Amniotic epithelial cell (primary cell): Measurements from ENCODE around the gene SYT5.
"Not testable (repeated sequence)": the region's sequence is repeated elsewhere in the genome, so short reads cannot be mapped to it uniquely, and the experiment has no call there.

ENCODE experiments used
- DNase-seq: peaks from one replicate; pipeline ENCODE4 v3.0.0-alpha.2; 2010; ENCODE audit warnings: low read depth

Gene SYT5

DNA sequence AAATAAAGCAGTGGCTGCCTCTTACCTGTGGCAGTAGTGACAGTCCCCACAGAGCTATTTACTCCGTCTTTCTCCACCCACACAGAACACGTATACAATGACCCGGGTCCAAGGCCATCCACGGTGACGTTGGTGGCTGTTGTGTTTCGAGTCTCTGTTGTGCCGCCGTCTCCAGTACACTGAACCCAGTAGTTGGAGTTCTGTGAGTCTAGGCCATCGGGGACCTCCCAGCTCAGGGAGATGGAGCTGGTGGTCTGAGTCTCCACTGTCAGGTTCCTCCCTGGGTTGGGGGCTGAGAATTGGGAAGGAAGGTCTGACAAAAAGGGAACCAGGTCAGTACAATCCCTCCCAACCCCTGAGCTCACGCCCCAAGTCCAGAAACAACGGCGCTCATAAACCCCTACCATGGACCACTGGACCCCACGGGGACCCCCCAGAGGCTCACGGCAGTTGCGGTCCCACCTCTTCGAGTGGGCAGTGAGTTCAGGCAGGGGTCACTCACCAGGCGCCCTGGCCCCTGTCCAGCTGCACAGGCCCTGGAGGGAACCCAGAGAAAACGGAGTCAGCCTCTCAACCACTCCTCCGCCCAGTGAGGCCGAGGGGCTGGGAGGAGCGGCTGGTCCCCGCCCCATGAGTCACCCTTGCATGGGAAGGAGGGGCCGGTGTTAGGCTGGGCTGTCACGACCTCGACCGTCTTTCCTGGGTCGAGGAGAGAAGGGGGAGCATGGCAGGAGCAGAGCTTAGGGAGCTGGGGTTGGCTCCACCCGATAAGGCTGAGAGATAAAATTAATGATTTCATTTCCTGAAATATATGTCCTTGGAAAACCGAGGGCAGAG lies 26.8 kb upstream of the SYT5 start:
- peak; percentile 98 for DNase-seq

DNA sequence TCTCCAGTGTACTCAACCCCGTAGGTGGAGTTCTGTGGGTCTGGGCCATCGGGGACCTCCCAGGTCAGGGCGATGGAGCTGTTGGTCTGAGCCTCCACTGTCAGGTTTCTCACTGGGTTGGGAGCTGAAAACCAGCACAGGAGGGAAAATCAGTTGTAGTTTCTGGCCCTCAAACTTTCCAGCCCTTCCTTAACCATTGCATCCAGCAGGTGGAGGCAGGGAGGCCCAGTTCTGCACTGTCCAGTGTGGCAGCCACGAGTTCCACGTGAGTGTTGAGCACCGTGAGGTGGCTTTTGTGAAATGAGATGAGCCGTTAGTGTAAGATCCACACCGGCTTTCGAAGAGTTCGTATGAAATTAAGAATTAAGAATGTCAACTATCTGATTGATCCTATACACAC lies 22.1 kb upstream of the SYT5 start:
- not testable (repeated sequence) for DNase-seq

GRCh38 chr19:55199620-55200204 lies 19.6 kb upstream of the SYT5 start:
- DNase-seq = no peak

DNA sequence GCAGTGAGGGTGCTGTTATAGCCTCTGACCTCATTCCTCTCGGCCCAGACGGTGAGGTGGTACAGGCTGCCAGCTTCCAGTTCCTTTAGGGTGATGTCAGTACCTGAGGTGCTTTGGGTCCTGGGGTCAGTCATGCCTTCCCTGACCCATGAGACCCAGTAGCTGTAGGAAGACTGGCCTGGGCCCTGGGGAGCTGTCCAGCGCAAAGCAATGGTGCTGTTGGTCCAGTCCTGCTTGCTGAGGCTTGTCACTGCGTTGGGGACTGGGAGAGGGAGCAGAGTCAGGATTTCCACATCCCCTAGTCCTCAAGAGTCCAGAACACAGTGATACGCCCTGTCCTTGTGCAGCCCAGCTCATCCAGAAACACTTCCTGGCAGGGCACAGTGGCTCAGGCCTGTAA lies 18.6 kb upstream of the SYT5 start:
- DNase-seq = no peak

DNA sequence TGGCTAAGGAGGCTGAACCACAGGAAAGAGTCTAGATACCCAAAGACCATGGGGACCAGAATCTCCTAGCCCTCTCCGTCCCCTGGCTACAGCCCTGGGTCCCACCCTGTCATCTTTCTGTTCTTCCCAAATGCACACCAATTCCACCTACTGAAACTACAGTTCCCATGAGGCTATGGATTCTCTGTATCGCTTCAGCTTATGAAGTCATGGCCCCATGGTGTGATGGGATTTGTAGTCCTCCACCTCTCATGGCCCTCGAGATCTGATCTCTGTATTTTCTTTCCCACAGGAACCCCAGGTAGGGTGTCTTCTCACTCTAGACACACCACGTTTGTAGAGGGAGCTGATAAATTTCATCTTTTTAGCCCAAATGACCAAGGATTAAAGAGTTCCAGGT lies 17.4 kb upstream of the SYT5 start:
- DNase-seq = no peak

DNA sequence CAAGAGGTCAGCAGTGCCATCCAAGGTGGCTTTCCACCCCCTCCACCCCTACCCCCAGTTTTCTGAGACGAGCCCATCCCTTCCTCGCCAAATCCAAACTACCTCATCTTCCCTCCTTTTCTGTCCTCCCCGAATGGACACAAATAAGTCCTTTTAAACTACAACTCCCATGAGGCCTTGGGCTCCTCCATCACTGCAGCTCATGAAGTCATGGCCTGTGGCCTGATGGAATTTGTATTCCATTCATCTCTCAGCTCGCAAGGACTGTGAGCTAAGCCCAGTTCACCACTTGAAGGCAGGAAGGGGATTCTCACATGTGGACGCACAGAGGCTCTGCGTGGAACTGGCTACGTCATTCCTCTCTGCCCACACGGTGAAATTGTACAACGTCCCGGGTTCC lies 16.7 kb upstream of the SYT5 start:
- DNase-seq = no peak

- DNase-seq = no peak
Measured at GRCh38 chr19:55193481-55193880, 13.4 kb upstream of the SYT5 start.

DNA sequence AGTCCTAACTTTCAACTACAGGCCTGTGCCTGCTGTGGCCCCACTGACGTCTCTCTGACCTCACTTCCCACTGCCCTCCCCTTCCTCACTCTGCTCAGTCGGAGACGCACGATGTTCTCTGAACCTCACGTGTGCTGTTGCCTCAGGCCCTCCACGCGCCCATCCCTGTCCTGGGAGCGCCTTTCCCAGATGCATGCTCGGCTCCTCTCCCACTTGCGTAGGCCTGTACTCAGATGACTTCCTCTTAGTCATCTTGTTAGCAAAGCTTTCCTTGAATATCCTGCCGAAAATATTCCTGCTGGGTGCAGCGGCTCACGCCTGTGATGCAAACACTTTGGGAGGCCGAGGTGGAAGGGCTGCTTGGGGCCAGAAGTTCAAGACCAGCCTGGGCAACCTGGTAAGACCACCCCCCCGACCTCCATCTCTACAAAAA lies 9.3 kb upstream of the SYT5 start:
- DNase-seq = peak; percentile 99

- DNase-seq = no peak
Measured at GRCh38 chr19:55188625-55189024, 8.5 kb upstream of the SYT5 start.

- no peak for DNase-seq
Measured at GRCh38 chr19:55186080-55186479, 6.0 kb upstream of the SYT5 start.

- DNase-seq = no peak
Measured at GRCh38 chr19:55181740-55182139, 1.7 kb upstream of the SYT5 start.

DNA sequence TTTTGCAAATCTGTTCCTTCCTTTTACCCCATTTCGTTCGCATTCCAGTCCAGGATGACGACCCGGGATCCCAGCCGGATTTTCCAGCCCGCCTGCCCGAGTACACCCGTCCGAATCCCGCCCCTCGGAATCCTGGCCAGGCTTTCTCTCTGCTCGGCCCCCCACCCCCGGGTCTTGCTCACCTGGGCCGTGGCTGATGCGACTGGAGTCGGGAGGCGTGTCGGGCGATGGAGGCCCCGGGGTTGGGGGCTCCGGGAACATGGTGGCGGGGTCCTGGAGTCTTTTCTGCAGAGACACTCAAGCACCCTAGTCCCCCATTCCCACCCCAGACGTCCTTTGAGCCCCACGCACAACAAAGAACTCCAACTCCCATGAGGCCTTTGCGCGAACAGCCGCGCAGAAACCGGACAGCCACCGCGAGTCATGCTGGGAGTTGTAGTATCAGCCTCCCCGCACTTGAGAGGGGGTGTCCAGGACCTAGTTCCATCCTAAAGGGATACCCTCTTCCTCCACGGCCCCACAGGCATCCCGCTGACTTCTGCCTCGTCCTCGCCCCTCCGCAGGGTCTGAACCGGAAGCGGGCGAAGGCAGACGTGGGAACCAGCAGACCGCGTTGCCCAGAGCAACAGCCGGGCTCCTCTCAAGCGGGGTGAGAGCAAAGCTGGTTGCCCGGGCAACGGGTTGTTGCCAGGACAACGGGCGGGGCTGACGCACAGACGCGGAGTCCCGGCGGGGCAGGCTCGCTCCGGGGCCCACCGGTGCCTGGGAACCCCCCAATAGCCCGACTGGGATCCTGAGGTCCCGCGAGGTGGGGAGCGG lies 1.1 kb downstream of the SYT5 start:
- peak; percentile 83 for DNase-seq

DNA sequence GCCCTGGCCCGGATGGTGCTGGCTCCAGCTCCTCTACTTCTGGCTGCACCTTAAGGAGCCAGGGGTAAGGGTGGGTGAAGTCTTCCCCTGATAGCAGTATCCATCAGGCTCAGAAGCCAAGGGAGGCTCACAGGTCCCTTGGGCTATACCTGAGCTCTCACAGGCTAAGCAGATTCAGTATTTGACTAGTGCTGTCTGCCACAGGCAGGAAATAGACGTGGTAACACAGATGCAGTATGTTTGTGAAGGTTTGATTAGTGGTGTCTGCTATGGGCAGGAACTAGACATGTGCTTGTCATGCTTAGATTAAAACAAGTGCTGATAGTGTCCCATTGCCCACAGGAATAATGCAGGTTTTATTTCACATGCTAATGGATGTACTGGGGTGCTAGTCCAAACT lies 4.0 kb downstream of the SYT5 start:
- DNase-seq = no peak

DNA sequence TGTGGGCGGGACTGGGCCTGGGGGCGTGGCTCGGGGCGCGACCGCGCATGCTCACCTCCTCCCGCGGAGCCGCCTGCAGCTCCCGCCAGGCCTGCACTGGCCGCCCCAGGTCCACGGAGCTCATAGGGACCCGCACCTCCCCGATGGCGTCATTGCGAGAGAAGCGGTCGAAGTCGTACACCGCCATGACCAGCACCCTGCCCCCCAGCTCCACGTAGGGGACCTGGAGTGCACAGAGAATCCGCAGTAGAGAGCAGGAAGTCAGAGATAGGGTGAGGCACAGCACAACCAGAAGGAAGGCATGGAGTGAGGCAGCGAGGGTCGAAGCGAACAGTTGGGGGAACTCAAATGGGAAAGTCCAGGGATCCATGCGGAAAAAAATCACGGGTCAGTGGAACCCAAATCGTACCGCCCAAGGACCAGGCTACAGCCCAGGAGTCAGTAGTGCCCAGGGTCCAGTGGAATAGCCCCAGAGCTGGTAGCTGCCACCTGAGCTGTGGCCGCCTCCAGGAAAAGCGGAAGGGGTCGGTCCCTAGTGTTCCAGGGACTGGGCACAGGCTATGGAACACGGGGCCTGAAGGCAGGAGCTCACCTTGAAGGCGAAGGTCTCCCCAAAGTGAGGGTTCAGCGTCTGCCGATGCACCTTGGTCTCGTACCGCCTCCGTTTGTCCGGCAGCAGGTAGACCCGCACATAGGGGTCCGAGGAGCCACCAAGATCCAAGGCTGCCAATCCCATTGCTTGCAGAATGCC lies 4.8 kb downstream of the SYT5 start:
- DNase-seq = no peak

GRCh38 chr19:55174425-55175116 lies 5.5 kb downstream of the SYT5 start:
- DNase-seq = no peak

DNA sequence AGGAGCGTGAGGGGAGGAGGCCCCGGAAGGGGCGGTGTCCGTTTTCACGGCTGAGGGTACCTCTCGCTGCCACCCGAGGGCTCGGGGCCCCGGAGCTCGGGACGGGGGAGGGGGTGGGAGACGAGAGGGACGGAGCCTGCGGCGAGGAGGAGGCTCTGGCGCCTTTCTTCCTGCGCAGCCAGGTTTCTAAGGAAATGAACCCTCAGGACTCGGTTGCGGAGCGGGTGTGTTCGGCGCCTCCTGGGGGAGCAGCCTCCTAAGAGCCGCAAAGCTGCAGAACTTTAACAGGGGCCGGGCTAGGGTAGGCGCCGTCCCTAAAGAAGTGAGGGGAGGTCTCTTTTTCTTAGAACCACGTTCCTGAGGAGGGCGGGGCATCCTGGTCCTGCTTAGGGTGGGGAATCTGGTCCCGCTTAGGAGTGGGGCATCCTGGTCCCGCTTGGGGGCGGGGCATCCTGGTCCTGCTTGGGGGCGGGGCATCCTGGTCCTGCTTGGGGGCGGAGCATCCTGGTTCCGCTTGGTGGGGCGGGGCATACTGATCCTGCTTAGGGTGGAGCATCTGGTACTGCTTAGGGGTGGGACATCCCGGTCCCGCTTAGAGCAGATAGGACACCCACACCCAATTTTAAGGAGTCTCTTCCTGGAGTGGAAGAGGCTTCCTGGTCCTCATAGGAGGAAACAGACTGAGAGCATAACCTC lies 6.2 kb downstream of the SYT5 start:
- DNase-seq = peak; percentile 49

GRCh38 chr19:55173186-55173713 lies 6.8 kb downstream of the SYT5 start:
- DNase-seq = no peak

DNA sequence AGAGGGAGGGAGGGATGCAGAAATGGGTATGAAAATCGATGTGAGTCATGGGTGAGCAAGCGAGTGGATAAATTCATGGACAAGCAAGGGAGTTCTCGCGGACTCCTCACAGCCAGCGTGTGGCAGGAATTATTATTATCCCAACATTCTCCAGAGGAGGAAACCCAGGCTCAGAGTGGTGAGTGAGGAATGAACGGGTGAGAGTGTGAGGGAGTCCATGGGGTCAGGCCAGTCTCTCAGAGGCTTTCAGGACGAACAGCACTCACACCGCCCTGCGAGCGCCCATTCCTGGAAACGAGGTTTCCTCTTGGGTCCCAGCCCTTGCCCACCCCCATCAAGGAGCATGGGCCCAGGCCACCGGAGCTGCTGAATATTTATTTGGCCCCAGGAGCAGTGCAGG lies 7.3 kb downstream of the SYT5 start:
- peak; percentile 64 for DNase-seq

GRCh38 chr19:55172318-55172717 lies 7.8 kb downstream of the SYT5 start:
- not testable (repeated sequence) for DNase-seq

DNA sequence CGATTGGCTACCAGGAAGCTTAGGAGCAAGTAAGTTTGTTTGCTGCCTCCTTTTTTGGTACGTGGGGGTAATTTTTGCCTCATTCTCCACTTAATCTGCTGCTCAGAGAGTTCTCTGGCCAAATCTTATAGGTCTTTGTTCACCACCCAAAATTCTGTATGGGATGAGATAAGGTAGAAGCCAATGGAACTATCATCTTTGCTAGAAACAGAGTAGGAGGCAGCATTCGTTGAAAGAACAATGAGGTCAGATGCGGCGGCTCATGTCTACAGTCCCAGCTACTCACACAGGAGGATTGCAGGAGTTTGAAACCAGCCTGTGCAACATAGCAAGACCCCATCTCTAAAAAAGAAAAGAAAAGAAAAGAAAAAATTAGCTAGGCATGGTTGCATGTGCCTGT lies 8.6 kb downstream of the SYT5 start:
- DNase-seq = no peak

DNA sequence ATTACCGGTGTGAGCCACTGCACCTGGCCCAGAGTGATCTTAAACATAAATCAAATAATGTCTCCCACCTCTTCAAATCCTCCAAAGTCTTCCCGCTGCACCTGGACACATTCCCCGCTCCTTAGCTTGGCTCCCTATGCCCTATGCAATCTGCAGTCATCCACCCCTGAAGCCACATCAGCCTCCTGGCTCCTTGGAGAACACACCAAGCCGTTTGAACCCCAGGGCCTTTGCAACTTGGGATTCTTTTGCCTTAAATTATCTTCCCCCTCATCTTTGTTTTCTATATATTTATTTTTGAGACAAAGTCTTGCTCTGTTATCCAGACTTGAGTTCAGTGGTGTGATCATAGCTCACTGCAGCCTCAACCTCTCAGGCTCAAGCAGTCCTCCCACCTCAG lies 11.0 kb downstream of the SYT5 start:
- DNase-seq = no peak
